Measurements from ENCODE around the gene COQ8A. TPM values are rescaled to one million over a fixed set of nuclear protein-coding genes. Genes with fewer than 3 reads are reported as not detected.

COQ8A gene
- polyA plus RNA-seq, 2 of the 4 experiments (the other 2 are of a cell fraction) = 10.8 to 12.4 TPM

GRCh38 chr1:226966683-226967082 is 26.6 kb downstream of the COQ8A start:
- ChIA-PET POLR2A (no interaction called here), CTCF (no interaction called here)
- TF ChIP-seq EP300 (IDR thresholded peaks at IDR 0.05) = no peak
- TF ChIP-seq KDM5A (IDR thresholded peaks at IDR 0.05) = no peak
- no peak for TF ChIP-seq E2F6 (IDR thresholded peaks at IDR 0.05; ENCODE audit: borderline replicate concordance, low read depth)
- TF ChIP-seq MYC (IDR thresholded peaks at IDR 0.05; ENCODE audit: borderline replicate concordance, low read length) = no peak
- no peak for TF ChIP-seq BHLHE40 (IDR thresholded peaks at IDR 0.05; ENCODE audit: low read depth, low read length)
- TF ChIP-seq BCL3 (IDR thresholded peaks at IDR 0.05) = no peak
- TF ChIP-seq FOSL2 (IDR thresholded peaks at IDR 0.05) = no peak
- no peak for TF ChIP-seq FOSL2 (CRISPR knock-in tag; IDR thresholded peaks at IDR 0.05)
- no peak for TF ChIP-seq HEYL (CRISPR knock-in tag; IDR thresholded peaks at IDR 0.05)
- no peak for TF ChIP-seq CBX8 (IDR thresholded peaks at IDR 0.05)
- no peak for TF ChIP-seq HMGXB4 (CRISPR knock-in tag; IDR thresholded peaks at IDR 0.05; ENCODE audit: borderline replicate concordance)
- no peak for TF ChIP-seq CHD2 (IDR thresholded peaks at IDR 0.05; ENCODE audit: low read length, partially characterized antibody)
- TF ChIP-seq USF2 (IDR thresholded peaks at IDR 0.05) = no peak
- TF ChIP-seq ATOH8 (CRISPR knock-in tag; IDR thresholded peaks at IDR 0.05; ENCODE audit: low read depth) = no peak
- Histone ChIP-seq H3K4me1 (no peaks in the 10 kb centered on the region), H3K4me2 (no peak overlapping the region), H3K27ac (no peak overlapping the region), H3K4me3 (no peak overlapping the region), H3K9me3 (peaks cover 6% of the 10 kb centered on the region; the same call in 1 of the 3 replicates)
- 96% methylated on average over 4 of the region's 4 CpGs for WGBS (ENCODE audit: missing lambda C conversion rate)
- FAIRE-seq = no peak
- no peak for ATAC-seq
- DNase-seq (ENCODE audit: low read depth in 1 of 2, low spot score in 1 of 2) = no peak

GRCh38 chr1:226967665-226968064 is 27.6 kb downstream of the COQ8A start:
- POLR2A ChIA-PET = no interaction called here
- ATAC-seq (no peak), FAIRE-seq (no peak), DNase-seq (ENCODE audit: low read depth in 1 of 2, low spot score in 1 of 2) (no peak)
- CTCF ChIA-PET = interaction anchor here (1.8 kb wide), 1 partner anchor 342 kb away, joined by 5 read pairs; no protein-coding TSS in a partner anchor
- Histone ChIP-seq H3K4me2 (no peak overlapping the region), H3K4me1 (no peaks in the 10 kb centered on the region), H3K27ac (no peak overlapping the region), H3K4me3 (no peak overlapping the region), H3K9me3 (peaks cover 10% of the 10 kb centered on the region; the same call in 1 of the 3 replicates)
- 84% methylated on average over 3 of the region's 3 CpGs for whole genome bisulfite sequencing (ENCODE audit: missing lambda C conversion rate)
- TF ChIP-seq TFCP2L1 (CRISPR knock-in tag; IDR thresholded peaks at IDR 0.05) (no peak), CHD4 (IDR thresholded peaks at IDR 0.05; ENCODE audit: borderline replicate concordance) (no peak), CEBPB (IDR thresholded peaks at IDR 0.05) (no peak), ZC3H11A (IDR thresholded peaks at IDR 0.05) (no peak), JUNB (IDR thresholded peaks at IDR 0.05) (no peak), HES2 (IDR thresholded peaks at IDR 0.05) (no peak), RARB (CRISPR knock-in tag; IDR thresholded peaks at IDR 0.05) (no peak), FOXS1 (CRISPR knock-in tag; IDR thresholded peaks at IDR 0.05) (no peak), NFE2L2 (conservative IDR thresholded peaks at IDR 0.05; ENCODE audit: low read length) (no peak), NPAS2 (CRISPR knock-in tag; IDR thresholded peaks at IDR 0.05; ENCODE audit: borderline replicate concordance) (no peak), RAD21 (conservative IDR thresholded peaks at IDR 0.05 in 1 of 2, IDR thresholded peaks at IDR 0.05 in 1 of 2) (no peak), CBX2 (IDR thresholded peaks at IDR 0.05; ENCODE audit: borderline replicate concordance, low read depth) (no peak), FOSL2 (IDR thresholded peaks at IDR 0.05) (no peak), FOSL2 (CRISPR knock-in tag; IDR thresholded peaks at IDR 0.05) (no peak), PBX3 (IDR thresholded peaks at IDR 0.05) (no peak), NR3C1 (IDR thresholded peaks at IDR 0.05) (no peak), EHMT2 (IDR thresholded peaks at IDR 0.05; ENCODE audit: low read depth) (no peak), ELK1 (IDR thresholded peaks at IDR 0.05; ENCODE audit: low read depth, low read length) (no peak), POLR2AphosphoS2 (conservative IDR thresholded peaks at IDR 0.05; ENCODE audit: low read length) (no peak)

Data from A549 (cell line).